ENCODE measurements around the gene POLDIP3.
A peak's percentile ranks its signal among the peaks of the same experiment; 100 is the strongest.

The POLDIP3 gene

GRCh38 chr22:42641801-42642413 is 27.2 kb upstream of the POLDIP3 start:
- no peak for DNase-seq (ENCODE audit: low read depth)

GRCh38 chr22:42639541-42640241 is 25.0 kb upstream of the POLDIP3 start:
- DNase-seq (ENCODE audit: low read depth) = no peak

- DNase-seq (ENCODE audit: low read depth) = no peak
Observed at GRCh38 chr22:42637555-42637954, 22.9 kb upstream of the POLDIP3 start.

GRCh38 chr22:42636506-42636905 is 21.8 kb upstream of the POLDIP3 start:
- no peak for DNase-seq (ENCODE audit: low read depth)

- no peak for DNase-seq (ENCODE audit: low read depth)
Observed at GRCh38 chr22:42635531-42635930, 20.8 kb upstream of the POLDIP3 start.

- no peak for DNase-seq (ENCODE audit: low read depth)
Observed at GRCh38 chr22:42633013-42633412, 18.3 kb upstream of the POLDIP3 start.

- DNase-seq (ENCODE audit: low read depth) = no peak
Observed at GRCh38 chr22:42632096-42632495, 17.4 kb upstream of the POLDIP3 start.

GRCh38 chr22:42630901-42631602 is 16.4 kb upstream of the POLDIP3 start:
- no peak for DNase-seq (ENCODE audit: low read depth)

GRCh38 chr22:42630211-42630610 is 15.5 kb upstream of the POLDIP3 start:
- no peak for DNase-seq (ENCODE audit: low read depth)

GRCh38 chr22:42627981-42628380 is 13.3 kb upstream of the POLDIP3 start:
- no peak for DNase-seq (ENCODE audit: low read depth)

GRCh38 chr22:42626951-42627625 is 12.4 kb upstream of the POLDIP3 start:
- DNase-seq (ENCODE audit: low read depth) = no peak

GRCh38 chr22:42626431-42626830 is 11.7 kb upstream of the POLDIP3 start:
- no peak for DNase-seq (ENCODE audit: low read depth)

GRCh38 chr22:42625416-42625815 is 10.7 kb upstream of the POLDIP3 start:
- DNase-seq (ENCODE audit: low read depth) = no peak

- no peak for DNase-seq (ENCODE audit: low read depth)
Observed at GRCh38 chr22:42624551-42625106, 9.9 kb upstream of the POLDIP3 start.

- DNase-seq (ENCODE audit: low read depth) = no peak
Observed at GRCh38 chr22:42623756-42624441, 9.2 kb upstream of the POLDIP3 start.

- DNase-seq (ENCODE audit: low read depth) = no peak
Observed at GRCh38 chr22:42623301-42623751, 8.6 kb upstream of the POLDIP3 start.

- no peak for DNase-seq (ENCODE audit: low read depth)
Observed at GRCh38 chr22:42622061-42622710, 7.5 kb upstream of the POLDIP3 start.

- peak; percentile 23 for DNase-seq (ENCODE audit: low read depth)
Observed at GRCh38 chr22:42621505-42622002, 6.9 kb upstream of the POLDIP3 start.

- no peak for DNase-seq (ENCODE audit: low read depth)
Observed at GRCh38 chr22:42620084-42620483, 5.4 kb upstream of the POLDIP3 start.

GRCh38 chr22:42619261-42620063 is 4.8 kb upstream of the POLDIP3 start:
- no peak for DNase-seq (ENCODE audit: low read depth)
